NB4 (cell line): ENCODE results near the gene RARB.

Experiments used
- CTCF ChIP-seq: IDR thresholded peaks from one replicate; pipeline ENCODE4 v1.5.1; 2012; ENCODE audit warnings: low read depth, low read length
- MAX ChIP-seq: IDR thresholded peaks from 2 replicates; pipeline ENCODE4 v1.6.1; 2011; ENCODE audit warnings: low read depth, low read length
- MYC ChIP-seq: IDR thresholded peaks from 2 replicates; pipeline ENCODE4 v1.6.1; 2011; ENCODE audit warnings: low read depth, low read length
- POLR2A ChIP-seq: IDR thresholded peaks from 2 replicates; pipeline ENCODE4 v1.6.1; 2011; ENCODE audit warnings: mild to moderate bottlenecking; ENCODE audit not compliant: insufficient read length; ENCODE audit errors: extremely low read depth

GRCh38 chr3:25416176-25416575 is 11.9 kb upstream of the RARB start:
- TF ChIP-seq POLR2A (no peak), CTCF (no peak), MAX (no peak), MYC (no peak)
